ENCODE data around the gene MFGE8.

The MFGE8 gene

DNA sequence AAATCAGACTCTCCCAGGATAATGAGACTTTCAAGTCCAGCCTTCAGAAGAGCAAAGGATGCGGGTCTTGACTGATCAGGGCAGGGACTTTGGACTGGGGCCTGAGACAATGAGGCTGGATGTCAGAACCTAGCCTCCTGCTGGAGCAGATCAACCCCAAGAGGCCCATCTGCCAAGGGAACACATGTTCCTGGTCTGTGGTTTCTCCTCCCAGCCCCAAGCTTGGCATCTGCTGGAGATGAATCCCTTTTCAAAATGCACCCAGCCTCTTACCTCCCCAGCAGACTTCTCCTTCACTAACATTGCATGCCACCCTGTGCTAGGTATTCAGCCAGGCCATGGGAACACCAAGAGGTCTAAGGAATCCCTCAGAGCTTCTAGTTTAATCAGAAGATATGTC, 43.7 kb upstream of the MFGE8 start:
- ATAC-seq, result no peak
- TF ChIP-seq, protein P1, sequence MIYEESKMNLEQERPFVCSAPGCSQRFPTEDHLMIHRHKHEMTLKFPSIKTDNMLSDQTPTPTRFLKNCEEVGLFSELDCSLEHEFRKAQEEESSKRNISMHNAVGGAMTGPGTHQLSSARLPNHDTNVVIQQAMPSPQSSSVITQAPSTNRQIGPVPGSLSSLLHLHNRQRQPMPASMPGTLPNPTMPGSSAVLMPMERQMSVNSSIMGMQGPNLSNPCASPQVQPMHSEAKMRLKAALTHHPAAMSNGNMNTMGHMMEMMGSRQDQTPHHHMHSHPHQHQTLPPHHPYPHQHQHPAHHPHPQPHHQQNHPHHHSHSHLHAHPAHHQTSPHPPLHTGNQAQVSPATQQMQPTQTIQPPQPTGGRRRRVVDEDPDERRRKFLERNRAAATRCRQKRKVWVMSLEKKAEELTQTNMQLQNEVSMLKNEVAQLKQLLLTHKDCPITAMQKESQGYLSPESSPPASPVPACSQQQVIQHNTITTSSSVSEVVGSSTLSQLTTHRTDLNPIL (CRISPR knock-in tag; IDR thresholded peaks at IDR 0.05; ENCODE audit: low read depth), result no peak
- TF ChIP-seq TCF4 (CRISPR knock-in tag; IDR thresholded peaks at IDR 0.05; ENCODE audit: borderline replicate concordance), result no peak
- TF ChIP-seq RARB (CRISPR knock-in tag; IDR thresholded peaks at IDR 0.05), result no peak
- TF ChIP-seq ISL1 (CRISPR knock-in tag; IDR thresholded peaks at IDR 0.05), result no peak

DNA sequence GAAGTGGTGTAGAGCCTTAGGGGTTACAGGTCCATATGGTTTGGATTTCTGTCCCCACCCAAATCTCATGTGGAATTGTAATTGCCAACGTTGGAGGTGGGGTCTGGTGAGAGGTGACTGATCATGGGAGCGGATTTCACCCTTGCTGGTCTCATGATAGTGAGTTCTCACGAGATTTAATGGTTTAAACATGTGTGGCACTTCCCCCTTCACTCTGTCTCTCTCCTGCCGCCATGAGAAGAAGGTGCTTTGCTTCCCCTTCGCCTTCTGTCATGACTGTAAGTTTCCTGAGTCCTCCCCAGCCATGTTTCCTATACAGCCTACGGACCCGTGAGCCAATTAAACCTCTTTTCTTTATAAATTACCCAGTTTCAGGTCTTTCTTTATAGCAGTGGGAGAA, 43.1 kb upstream of the MFGE8 start:
- no peak for ATAC-seq
- TF ChIP-seq TSHZ2 (CRISPR knock-in tag; IDR thresholded peaks at IDR 0.05), result no peak
- TF ChIP-seq TOX (CRISPR knock-in tag; IDR thresholded peaks at IDR 0.05; ENCODE audit: borderline replicate concordance), result no peak
- TF ChIP-seq GLIS3 (CRISPR knock-in tag; IDR thresholded peaks at IDR 0.05), result no peak
- TF ChIP-seq, protein P2, sequence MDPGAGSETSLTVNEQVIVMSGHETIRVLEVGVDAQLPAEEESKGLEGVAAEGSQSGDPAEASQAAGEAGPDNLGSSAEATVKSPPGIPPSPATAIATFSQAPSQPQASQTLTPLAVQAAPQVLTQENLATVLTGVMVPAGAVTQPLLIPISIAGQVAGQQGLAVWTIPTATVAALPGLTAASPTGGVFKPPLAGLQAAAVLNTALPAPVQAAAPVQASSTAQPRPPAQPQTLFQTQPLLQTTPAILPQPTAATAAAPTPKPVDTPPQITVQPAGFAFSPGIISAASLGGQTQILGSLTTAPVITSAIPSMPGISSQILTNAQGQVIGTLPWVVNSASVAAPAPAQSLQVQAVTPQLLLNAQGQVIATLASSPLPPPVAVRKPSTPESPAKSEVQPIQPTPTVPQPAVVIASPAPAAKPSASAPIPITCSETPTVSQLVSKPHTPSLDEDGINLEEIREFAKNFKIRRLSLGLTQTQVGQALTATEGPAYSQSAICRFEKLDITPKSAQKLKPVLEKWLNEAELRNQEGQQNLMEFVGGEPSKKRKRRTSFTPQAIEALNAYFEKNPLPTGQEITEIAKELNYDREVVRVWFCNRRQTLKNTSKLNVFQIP (CRISPR knock-in tag; IDR thresholded peaks at IDR 0.05; ENCODE audit: borderline replicate concordance, low read depth), result no peak
- TF ChIP-seq ZNF8 (CRISPR knock-in tag; IDR thresholded peaks at IDR 0.05), result no peak
- TF ChIP-seq ESRRG (CRISPR knock-in tag; IDR thresholded peaks at IDR 0.05), result no peak

GRCh38 chr15:88954431-88955277, 41.5 kb upstream of the MFGE8 start:
- TF ChIP-seq ISL1 (CRISPR knock-in tag; IDR thresholded peaks at IDR 0.05) (no peak), PATZ1 (CRISPR knock-in tag; IDR thresholded peaks at IDR 0.05; ENCODE audit: borderline replicate concordance) (no peak), BACH2 (CRISPR knock-in tag; IDR thresholded peaks at IDR 0.05; ENCODE audit: borderline replicate concordance) (no peak), GLIS3 (CRISPR knock-in tag; IDR thresholded peaks at IDR 0.05) (no peak), PPARA (CRISPR knock-in tag; IDR thresholded peaks at IDR 0.05; ENCODE audit: borderline replicate concordance) (no peak), TCF4 (CRISPR knock-in tag; IDR thresholded peaks at IDR 0.05; ENCODE audit: borderline replicate concordance) (no peak), ARNTL (CRISPR knock-in tag; IDR thresholded peaks at IDR 0.05; ENCODE audit: borderline replicate concordance, low read depth) (no peak), TOX (CRISPR knock-in tag; IDR thresholded peaks at IDR 0.05; ENCODE audit: borderline replicate concordance) (no peak), ZNF70 (CRISPR knock-in tag; IDR thresholded peaks at IDR 0.05) (no peak), ESRRG (CRISPR knock-in tag; IDR thresholded peaks at IDR 0.05) (no peak), ZNF8 (CRISPR knock-in tag; IDR thresholded peaks at IDR 0.05) (no peak), OSR1 (CRISPR knock-in tag; IDR thresholded peaks at IDR 0.05) (no peak)
- TF ChIP-seq, protein P2 (CRISPR knock-in tag; IDR thresholded peaks at IDR 0.05; ENCODE audit: borderline replicate concordance, low read depth), result no peak
- TF ChIP-seq, protein P1 (CRISPR knock-in tag; IDR thresholded peaks at IDR 0.05; ENCODE audit: low read depth), result no peak
- no peak for ATAC-seq

Measured in SK-N-SH treated with all-trans-retinoic acid at 6 μM for 48 hours (cell line).